GM21390 (cell line): ENCODE results near the gene PLCG2.

Experiments used
- ATAC-seq: cut with Tn5 transposase; IDR thresholded peaks from one replicate; pipeline ENCODE4 v1.9.1; 2021; ENCODE audit not compliant: unreplicated experiment

The PLCG2 gene

DNA sequence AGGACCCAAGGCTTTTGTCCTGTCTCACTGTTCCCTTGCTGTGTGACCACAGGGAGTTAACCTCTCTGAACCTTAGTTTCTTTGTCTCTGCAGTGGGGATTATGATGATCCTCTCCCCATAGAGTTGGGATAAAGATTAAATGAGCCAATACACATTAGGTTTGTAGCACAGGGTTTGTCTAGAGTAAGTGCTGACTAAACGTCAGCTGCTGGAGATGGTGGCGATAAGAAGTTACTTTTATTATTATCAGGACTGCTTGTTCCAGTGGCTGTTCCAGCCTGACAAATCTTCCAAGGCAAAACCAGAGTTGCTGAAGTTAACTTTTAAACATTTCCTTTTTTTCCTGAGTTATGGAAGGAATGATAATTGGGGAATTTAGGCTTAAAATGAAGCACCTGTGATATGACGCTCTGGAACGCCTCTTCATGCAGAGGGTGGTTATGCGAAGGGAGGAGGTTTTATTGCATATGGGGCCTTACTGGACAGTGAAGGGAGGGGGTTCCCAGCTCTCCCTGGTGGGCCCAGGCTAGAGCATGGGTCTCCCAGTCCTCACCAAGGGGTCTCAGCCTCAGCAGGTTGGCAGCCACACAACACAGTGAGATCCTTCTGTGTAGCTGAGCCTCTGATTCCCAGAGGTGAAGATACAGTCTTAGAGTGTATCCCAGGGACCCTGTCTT is 35.8 kb downstream of the PLCG2 start:
- no peak for ATAC-seq

DNA sequence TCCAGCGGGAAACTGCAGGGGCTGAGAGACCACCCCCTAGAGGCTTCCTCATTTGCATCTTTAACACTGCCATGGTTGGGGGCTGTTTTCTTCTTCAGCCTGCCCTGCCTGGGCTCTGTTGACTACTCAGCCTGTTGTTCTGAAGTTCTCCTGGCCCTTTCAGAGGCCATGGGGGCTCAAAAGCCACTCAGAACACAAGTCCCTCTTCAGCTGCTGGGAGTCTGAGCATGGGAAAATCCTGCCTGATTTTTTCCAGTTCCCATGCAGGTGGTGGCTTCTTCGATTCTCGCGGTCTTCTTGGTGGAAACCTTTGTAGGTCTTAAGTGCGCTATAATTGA is 36.3 kb downstream of the PLCG2 start:
- ATAC-seq = no peak

DNA sequence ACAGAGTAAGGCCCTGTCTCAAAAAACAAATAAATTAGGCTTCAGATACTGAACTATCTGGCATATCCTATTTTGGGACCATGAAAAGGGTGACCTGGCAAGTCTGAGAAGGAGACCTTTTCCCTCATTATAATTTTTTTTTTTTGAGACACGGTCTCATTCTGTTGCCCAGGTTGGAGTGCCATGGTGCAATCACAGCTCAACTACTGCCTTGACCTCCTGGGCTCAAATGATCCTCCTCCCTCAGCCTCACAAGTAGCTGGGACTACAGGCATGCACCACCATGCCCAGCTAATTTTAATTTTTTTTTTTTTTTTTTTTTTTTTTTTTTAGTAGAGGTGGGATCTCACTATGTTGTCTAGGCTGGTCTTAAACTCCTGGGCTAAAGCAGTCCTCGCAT is 37.3 kb downstream of the PLCG2 start:
- no peak for ATAC-seq

DNA sequence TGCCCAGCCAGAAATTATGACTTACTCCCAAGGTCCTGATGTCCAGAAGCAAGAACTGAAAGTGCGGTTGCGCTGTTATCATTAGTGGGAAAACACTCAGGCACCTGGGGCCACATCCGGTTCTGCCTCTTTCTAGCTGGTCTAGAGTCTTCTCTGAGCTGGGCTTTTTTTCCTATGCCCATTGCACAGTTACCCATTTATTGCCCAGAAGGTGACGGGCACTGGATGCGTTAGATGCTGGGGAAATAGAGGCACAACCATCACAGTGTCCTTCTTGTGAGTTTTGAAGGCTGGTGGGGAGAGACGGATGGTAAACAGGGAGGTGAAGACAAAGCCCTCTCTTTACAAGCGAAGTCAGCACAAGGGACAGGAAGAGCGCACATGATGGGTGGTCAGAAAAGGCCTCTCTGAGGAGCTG is 37.7 kb downstream of the PLCG2 start:
- peak; percentile 28 for ATAC-seq

DNA sequence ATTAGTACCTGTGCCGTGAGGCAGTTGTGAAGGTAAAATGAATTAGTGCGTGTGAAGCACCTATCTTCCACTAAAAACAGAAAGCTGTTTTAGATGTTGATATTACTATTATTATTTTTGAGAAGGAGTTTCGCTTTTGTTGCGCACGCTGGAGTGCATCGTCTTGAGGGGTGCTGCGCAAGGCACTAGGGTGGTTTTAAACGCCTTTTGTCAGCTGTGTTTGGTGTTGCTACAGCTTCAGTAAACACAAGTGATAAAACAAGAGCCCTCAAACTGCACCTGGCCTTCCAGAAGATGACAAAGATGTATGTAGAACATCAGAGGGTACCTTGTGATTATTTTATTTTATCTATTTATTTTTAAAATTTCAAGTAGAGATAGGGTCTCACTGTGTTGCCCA is 38.2 kb downstream of the PLCG2 start:
- ATAC-seq = no peak

DNA sequence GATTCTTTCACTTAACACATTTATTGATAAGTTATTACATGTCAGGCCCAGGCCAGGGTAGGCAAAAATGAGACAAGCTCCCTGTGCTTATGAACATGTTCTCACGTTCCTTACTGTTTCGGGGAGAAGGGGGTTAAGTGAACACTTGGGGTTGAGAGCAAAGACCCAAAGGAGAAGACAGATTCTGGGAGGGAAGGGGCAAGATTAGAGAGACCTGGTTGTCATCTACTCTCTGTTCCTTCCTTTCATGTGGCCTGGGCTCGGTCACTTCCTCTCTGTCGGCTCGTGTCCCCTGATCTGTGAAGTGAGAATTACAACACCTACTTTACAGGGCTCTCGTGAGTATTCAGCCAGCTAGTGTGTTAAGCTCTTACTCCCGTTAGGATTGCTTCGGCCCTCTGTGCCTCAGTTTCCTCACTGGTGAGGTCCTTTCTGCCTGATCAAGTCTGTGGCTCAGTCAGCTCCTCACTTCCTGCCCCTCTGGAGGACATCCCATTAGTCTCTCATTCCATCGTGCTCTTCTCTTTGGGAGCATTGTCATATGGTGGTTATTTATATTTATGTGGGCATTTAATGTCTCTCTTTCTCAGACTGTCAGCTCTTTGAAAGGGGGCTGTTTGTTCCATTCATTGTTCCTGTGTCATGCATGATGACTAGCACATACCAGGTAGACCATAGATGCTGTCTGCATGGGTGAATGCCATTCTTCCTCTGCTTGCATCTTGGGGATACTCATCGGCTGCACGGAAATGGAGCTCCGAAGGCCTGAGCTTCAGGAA is 38.9 kb downstream of the PLCG2 start:
- no peak for ATAC-seq

DNA sequence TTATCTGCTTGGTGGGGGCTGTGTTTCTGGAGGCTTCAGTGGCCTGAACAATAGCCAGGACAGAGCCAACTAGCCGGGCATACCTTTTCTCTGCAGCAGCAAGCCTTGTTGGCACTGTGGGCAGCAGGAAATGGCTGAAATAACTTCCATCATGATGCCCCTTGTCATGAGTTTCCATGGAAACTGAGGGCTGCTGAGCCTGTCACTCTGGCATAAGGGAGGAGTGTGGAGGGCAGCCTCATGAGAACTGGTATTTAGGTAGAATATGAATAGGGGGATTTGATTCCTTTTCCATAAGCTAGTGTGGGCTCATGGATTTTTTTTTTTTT is 39.4 kb downstream of the PLCG2 start:
- no peak for ATAC-seq

DNA sequence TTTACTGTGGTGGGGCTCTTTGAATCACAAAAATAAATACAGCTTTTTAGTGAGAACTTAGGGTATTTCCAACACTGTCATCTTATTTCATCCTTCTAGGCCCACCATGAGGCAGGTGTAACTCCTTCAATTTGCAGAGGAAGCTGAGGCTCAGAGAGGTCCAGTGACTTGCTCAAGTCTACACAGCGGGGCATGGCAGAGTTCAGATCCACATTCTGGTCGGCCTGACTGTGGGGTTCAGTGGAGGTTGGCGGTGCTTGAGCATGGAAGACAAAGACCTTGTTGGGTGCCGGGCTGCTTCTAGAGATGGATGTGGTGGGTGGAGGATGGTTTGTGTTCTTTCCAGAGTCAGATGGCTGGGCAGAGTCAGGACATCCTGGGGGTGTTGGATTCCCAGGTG is 39.8 kb downstream of the PLCG2 start:
- ATAC-seq = no peak

DNA sequence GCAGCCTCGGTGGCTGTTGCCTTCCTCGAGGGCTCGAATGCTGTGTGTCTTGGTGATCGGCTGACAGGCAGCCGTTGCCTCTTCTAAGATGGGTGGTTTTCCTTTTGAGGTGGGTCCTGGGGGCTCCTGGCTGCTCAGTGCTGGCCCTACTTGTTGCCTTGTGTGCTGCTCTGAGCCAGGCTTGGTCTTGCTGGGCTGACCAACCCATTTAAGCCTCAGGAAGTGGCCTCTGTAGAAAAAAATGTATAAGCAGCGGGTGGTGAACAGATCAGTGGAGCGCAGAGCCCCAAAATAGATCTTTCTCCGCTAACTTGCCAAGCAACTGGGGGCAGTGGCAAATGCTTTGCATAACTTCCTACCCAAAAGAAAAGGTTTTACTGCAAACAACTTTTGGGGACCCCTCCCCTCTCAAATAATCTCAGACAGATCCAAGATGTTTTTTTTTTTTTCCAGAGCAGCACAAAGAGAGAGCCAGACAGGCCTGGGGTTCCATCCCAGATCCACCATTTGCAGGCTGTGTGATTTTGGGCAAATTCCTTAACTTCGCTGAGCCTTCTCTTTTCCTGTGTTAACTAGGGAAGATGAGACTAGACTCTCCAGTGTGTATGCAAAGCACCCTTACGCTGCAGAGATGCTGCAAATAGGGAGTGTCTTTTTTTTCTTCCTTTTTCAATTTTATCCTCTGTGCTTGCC is 42.5 kb downstream of the PLCG2 start:
- peak; percentile 45 for ATAC-seq

DNA sequence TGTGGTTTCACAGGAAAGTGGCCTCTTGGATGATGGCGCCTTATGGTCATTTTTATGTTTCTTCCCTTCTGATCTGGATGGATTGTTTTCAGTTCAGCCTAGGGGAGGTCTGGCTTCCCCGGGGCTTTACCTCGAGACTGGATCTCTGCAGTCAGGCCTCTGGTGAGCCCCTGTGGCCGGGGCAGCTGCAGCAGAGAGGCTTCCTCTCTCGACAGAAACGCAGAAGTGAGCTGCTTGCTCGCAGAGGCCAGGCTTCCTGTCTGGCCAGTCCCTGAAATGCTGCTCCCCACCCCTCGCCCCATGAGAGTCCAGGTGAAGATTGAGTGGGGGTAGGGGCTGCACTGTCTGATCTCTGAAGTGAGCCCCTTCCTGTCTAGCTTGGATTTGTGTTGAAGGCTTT is 44.0 kb downstream of the PLCG2 start:
- ATAC-seq = peak; percentile 42

DNA sequence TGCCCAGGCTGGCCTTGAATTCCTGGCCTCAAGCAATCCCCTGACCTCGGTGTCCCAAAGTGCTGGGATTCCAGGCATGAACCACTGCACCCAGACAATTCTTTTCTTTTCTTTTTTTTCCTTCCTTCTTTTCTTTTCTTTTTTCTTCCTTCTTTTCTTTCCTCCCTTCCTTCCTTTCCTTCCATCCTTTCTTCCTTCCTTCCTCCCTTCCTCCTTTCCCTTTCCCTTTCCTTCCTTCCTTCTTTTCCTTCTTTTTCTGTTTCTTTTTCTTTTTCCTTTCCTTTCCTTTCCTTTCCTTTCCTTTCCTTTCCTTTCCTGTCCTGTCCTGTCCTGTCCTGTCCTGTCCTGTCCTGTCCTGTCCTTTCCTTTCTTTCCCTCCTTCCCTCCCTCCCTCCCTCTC is 44.6 kb downstream of the PLCG2 start:
- no peak for ATAC-seq

DNA sequence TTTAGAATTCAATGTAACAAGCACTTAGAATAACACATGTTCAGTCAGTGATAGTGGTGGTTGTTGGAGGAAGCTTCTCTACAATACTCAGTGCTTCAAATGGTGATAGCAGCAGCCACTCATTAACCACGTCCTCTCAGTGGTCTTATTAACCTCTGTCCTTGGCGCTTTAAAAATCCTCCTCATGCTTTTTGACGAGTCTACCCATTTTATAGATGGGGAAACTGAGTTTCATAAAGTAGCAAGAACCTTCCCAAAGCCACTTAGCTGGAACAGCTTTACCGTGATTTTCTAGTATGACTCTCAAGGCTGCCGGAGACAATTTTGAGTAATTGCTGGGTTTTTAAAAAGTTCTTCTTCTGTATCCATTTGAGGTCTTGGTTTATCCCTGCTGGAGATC is 47.4 kb downstream of the PLCG2 start:
- no peak for ATAC-seq

DNA sequence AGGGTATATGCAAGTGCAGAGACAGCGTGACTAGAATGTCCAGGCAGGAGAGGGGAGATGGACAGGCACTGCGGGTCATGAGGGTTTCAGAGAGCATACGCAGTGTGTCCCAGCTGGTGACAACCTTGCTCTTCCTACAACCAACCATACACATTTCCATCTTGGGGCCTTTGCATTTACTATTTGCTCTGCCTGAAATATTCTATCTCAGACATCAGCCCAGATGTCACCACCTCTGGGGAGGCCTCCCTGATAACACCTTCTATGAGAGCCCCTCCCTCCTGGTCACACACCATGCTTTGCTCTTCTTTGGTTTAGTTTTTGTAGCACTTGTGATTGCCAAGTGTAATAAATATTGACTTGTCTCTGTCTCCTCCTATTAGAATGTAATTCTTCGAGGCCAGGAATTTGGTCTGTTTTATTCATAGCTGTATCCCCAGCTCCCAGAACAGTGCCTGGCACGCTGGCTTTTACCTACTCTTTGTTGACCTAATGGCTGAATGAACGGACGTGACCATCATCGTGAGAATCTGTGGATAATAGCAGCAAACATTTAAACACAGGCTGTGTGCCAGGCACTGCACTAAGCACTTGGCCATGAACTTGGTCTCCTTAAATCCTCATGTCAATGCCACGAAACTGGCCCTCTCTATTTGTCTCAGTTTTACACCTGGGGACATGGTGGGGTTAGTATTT is 51.9 kb downstream of the PLCG2 start:
- ATAC-seq = no peak

DNA sequence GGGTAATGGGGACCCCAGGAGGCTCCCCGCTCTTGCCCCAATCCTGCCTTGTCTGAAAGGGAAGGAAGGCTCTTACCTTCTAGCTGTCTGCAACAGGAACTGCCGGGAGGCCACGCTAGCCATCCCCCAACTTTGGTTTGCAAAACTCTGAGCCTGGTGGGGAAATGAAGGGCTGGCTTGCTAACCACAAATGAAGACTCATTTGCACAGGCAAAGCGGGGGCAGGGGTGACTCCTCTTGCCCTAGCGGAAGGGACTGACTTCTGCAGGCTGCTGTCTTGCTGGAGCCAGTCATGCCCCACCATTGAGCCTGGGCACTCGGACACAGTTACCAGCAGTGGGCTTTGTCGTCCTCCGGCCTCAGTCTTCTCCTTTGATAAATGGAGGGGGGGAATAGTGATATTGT is 52.6 kb downstream of the PLCG2 start:
- ATAC-seq = peak; percentile 59

DNA sequence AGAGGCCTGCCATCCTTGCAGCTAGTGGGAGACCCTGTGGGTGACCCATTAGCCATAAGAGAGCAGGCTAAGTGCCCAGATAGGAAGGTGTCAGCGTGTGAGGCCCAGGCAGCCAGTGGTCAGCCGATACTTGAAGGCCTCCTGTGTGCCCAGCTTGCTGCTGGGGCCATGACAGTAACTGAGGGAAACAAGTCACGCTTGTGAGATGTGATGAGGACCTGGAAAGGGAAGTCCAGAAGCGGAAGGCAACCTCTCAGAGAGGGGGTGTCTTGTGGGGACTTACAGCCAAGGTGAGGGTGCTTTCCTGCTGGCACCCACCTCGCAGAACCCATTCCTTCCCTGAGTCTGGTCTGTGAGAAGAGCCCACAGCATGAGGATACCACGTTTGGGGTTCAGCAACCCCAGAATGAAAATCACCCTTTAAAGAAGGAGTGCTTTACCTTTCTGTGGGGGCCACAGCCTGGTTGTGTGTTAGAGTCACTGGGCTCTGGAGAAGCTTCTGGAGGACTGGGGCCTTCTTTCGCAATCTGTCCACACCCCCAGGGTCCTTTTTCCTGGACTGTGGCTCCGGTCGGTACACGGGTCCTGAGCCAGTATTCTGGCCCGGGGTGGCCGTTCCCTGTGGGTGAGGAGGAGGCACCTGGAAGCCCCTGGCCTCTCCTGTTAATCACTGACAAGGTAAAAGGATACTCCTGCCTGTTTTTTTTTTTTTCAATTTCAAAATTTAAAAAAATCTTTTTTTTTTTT is 53.9 kb downstream of the PLCG2 start:
- ATAC-seq = no peak

DNA sequence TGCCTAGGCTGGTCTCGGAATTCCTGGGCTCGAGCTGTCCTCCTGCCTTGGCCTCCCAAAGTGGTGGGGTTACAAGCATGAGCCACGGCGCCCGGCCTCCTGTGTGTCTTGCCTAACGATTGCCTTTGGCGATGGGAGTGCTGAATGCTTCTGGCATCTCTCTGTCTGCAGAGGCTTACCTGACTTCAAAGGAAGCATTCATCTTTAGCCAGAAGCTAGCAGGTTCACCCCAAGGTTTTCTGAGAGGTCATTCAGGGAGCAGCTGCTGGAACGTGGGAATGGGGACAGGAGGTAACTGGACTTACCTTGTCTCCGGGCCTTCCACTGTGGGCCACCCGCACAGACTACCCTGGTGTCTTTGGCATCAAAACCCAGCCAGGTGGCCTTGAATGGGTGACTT is 54.7 kb downstream of the PLCG2 start:
- no peak for ATAC-seq

DNA sequence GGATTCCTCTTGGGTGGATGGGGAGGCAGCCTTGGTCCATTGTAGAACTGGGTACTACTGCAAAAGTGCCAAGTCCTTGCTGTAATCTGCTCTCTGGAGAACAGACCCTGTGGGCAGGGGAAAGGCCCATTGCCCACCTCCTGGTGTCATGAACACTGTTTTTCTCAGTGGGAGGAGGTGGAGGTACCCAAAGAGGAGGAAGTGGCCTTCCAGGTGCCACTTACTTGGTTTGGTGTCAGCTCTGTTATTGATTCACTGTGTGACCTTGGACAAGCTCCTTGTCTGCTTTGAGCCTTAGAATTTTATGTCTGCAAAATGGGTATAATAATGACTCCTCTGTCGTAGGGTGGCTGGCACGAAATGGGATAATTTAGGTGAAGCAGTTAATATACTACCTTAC is 55.8 kb downstream of the PLCG2 start:
- ATAC-seq = no peak

DNA sequence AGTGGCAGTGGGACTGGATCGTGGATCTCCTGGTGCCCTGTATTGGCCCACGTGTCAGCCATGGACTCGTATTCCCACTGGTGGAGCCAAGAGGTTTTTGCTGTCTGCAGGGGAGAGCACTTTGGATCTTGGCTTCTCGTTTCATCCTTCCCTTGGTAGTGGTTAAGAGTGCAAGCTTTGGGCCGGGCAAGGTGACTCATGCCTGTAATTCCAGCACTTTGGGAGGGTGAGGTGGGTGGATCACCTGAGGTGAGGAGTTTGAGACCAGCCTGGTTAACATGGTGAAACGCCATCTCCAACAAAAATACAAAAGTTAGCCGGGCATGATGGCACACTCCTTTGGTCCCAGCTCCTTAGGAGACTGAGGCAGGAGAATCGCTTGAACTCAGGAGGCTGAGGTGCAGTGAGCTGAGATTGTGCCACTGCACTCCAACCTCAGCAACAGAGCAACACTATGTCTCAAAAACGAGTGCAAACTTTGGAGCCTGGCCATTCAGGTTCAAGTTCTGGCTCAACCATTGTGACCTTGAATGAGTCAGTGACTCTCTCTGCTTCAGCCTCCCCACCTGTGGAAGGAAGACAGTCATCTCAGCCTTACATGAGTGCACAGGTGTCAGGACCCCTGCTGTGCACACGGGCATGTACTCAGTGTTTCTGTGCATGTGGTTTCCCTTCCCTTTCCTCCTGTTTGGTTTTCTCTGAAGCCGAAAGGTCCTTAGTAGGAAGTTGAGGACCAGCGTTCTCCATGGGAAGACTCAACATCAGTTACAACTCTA is 57.4 kb downstream of the PLCG2 start:
- peak; percentile 73 for ATAC-seq

DNA sequence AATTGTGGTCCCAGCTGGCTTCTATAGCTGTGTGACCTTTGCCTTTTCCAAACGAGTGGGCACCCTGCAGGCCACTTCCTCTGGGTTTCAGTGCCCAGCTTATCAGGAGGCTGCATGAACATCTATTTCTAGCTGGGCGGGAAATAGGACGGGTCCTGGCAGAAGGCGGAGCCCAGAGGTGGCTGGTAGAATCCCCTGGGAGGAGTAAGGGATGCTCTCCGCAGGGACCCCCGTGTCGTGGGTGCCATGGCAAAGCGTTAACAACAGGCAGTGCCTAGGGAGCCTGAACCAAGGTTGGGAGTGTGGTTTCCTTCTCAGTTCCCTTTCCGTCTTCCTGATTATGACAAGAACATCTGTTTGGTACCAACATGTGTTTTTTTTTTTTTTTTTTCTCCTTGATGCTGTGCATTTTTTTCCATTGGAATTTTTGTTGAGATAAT is 58.2 kb downstream of the PLCG2 start:
- no peak for ATAC-seq

DNA sequence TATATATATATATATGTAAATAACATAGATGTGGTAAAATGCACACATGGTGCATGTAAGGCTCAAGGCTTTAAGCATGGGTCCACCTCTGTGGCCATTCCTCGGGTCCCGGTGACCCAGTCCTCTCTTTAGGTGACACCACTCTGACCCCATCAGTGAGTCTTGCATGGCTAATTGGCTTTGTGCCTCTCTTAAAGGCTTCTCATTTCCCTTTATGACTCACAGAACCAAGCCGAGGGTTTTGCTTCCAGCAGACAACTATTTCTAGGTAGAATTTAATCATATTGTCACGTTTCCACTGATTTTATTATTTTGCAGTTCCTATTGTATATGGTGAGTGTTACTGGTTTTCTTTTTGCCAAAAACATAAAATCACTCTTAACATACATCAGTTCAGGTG is 59.7 kb downstream of the PLCG2 start:
- ATAC-seq = peak; percentile 48
